Fibroblast of lung (primary cell): ENCODE measurements around the gene MYH15. TPM values are rescaled to one million over a fixed set of nuclear protein-coding genes. Genes with fewer than 3 reads are reported as not detected.

ENCODE experiments used
- DNase-seq, 2 donors: peaks; one replicate each; pipeline versions ENCODE4 v3.0.0 to v3.0.0-alpha.2; 2010; ENCODE audit warnings: low read depth in 2 of 2
- H2AFZ ChIP-seq: 2 replicates; pipeline ENCODE4 v1.5.1; 2012; ENCODE audit warnings: low read length, control low read depth, inconsistent platforms
- H3K27ac ChIP-seq: 2 replicates; pipeline ENCODE4 v1.5.1; 2011; ENCODE audit warnings: low read length, control low read depth; ENCODE audit not compliant: insufficient read depth
- H3K27me3 ChIP-seq: 2 replicates; pipeline ENCODE4 v1.5.1; 2011; ENCODE audit warnings: mild to moderate bottlenecking, low read length; ENCODE audit not compliant: control insufficient read depth, insufficient read depth
- H3K36me3 ChIP-seq: 2 replicates; pipeline ENCODE4 v1.5.1; 2011; ENCODE audit warnings: low read length; ENCODE audit not compliant: control insufficient read depth, insufficient read depth
- H3K4me1 ChIP-seq: 2 replicates; pipeline ENCODE4 v1.5.1; 2011; ENCODE audit warnings: low read length; ENCODE audit not compliant: control insufficient read depth, insufficient read depth; ENCODE audit errors: extremely low read depth
- H3K4me2 ChIP-seq: 2 replicates; pipeline ENCODE4 v1.5.1; 2011; ENCODE audit warnings: low read length, control low read depth; ENCODE audit not compliant: insufficient read depth; ENCODE audit errors: extremely low read depth
- H3K4me3 ChIP-seq, 4 experiments: fragments of 200-600 bp in 1 of 4; sonication (generic) in 1 of 4; replicated peaks in 1 of 4; 2 replicates each; pipeline ENCODE4 v1.5.1; 2011 to 2016; ENCODE audit warnings: low read length in 4 of 4, low read depth in 3 of 4, mild to moderate bottlenecking in 3 of 4, control low read depth in 2 of 4, inconsistent platforms in 1 of 4, mixed read lengths in 1 of 4; ENCODE audit not compliant: insufficient read depth in 1 of 4; ENCODE audit errors: control extremely low read depth in 1 of 4
- H3K79me2 ChIP-seq: 2 replicates; pipeline ENCODE4 v1.5.1; 2012; ENCODE audit warnings: mild to moderate bottlenecking, low read length, inconsistent platforms; ENCODE audit not compliant: control insufficient read depth, insufficient read depth
- H3K9ac ChIP-seq: 2 replicates; pipeline ENCODE4 v1.5.1; 2011; ENCODE audit warnings: mild to moderate bottlenecking, low read length, control low read depth; ENCODE audit not compliant: insufficient read depth
- H3K9me3 ChIP-seq: 2 replicates; pipeline ENCODE4 v1.5.1; 2012; ENCODE audit warnings: low read depth, low read length; ENCODE audit not compliant: control insufficient read depth, insufficient read depth
- H4K20me1 ChIP-seq: 2 replicates; pipeline ENCODE4 v1.5.1; 2011; ENCODE audit warnings: low read length; ENCODE audit not compliant: control insufficient read depth, insufficient read depth; ENCODE audit errors: extremely low read depth
- CTCF ChIP-seq, 2 donors: IDR thresholded peaks in 1 of 2; conservative IDR thresholded peaks in 1 of 2; 1 replicate in 1 of 2; 2 replicates in 1 of 2; pipeline ENCODE4 v1.5.1; 2011 to 2012; ENCODE audit warnings: low read length in 2 of 2, control low read depth in 1 of 2, inconsistent platforms in 1 of 2, low read depth in 1 of 2, mild to moderate bottlenecking in 1 of 2
- EZH2 ChIP-seq: IDR thresholded peaks from 2 replicates; pipeline ENCODE4 v1.5.1; 2012; ENCODE audit warnings: low read length, control low read depth, mild to moderate bottlenecking; ENCODE audit errors: missing control alignments
- polyA plus RNA-seq, 2 donors: library from polyadenylated mRNA; depleted of rRNA in 1 of 2; stranded (reverse) in 1 of 2; unstranded in 1 of 2; fragments of >200 nt; gene quantifications; 2 replicates each; pipeline ENCODE4 v1.2.1, GENCODE V29; 2011 to 2012; ENCODE audit warnings: missing spikeins in 1 of 2
- total RNA-seq: library from RNA; depleted of rRNA; stranded (reverse); fragments of >200 nt; gene quantifications from 2 replicates; pipeline ENCODE4 v1.2.1, GENCODE V29; 2014

Gene MYH15
- total and polyA plus RNA-seq, 2 donors (not counting 1 experiment from before 2014, with no cell fraction given): 0.05 to 0.17 TPM

GRCh38 chr3:108432431-108432830, 78.0 kb downstream of the MYH15 start:
- TF ChIP-seq CTCF (conservative IDR thresholded peaks at IDR 0.05 in 1 of 2, IDR thresholded peaks at IDR 0.05 in 1 of 2; ENCODE audit: low read depth in 1 of 2, low read length in 2 of 2) (no peak), EZH2 (no peak)
- H3K9me3 ChIP-seq: no peaks in the 10 kb centered on the region
- no peaks in the 10 kb centered on the region for H3K4me1 ChIP-seq
- H2AFZ ChIP-seq: no peak overlapping the region
- no peak overlapping the region for H3K27ac ChIP-seq
- H3K36me3 ChIP-seq: no peaks in the 10 kb centered on the region
- no peak for DNase-seq
- H4K20me1 ChIP-seq: no peaks in the 10 kb centered on the region
- H3K79me2 ChIP-seq: no peaks in the 10 kb centered on the region
- no peaks in the 10 kb centered on the region for H3K27me3 ChIP-seq
- H3K4me2 ChIP-seq: no peak overlapping the region
- no peak overlapping the region for H3K4me3 ChIP-seq
- H3K9ac ChIP-seq: no peak overlapping the region

- H3K9ac ChIP-seq: no peak overlapping the region
- DNase-seq: peak in 1 of 2 donors; percentile 77
- no peaks in the 10 kb centered on the region for H3K4me1 ChIP-seq
- no peak overlapping the region for H3K4me3 ChIP-seq
- H4K20me1 ChIP-seq: no peaks in the 10 kb centered on the region
- H3K27ac ChIP-seq: no peak overlapping the region
- TF ChIP-seq EZH2 (no peak), CTCF (conservative IDR thresholded peaks at IDR 0.05 in 1 of 2, IDR thresholded peaks at IDR 0.05 in 1 of 2; ENCODE audit: low read depth in 1 of 2, low read length in 2 of 2) (no peak)
- H3K79me2 ChIP-seq: no peaks in the 10 kb centered on the region
- no peak overlapping the region for H2AFZ ChIP-seq
- no peak overlapping the region for H3K4me2 ChIP-seq
- no peaks in the 10 kb centered on the region for H3K27me3 ChIP-seq
- H3K36me3 ChIP-seq: no peaks in the 10 kb centered on the region
- H3K9me3 ChIP-seq: no peaks in the 10 kb centered on the region
Observed at GRCh38 chr3:108430540-108430939, 79.9 kb downstream of the MYH15 start.

- Histone ChIP-seq H3K9me3 (no peaks in the 10 kb centered on the region), H3K27ac (no peak overlapping the region), H4K20me1 (no peaks in the 10 kb centered on the region), H3K27me3 (no peaks in the 10 kb centered on the region), H3K9ac (no peak overlapping the region), H2AFZ (no peak overlapping the region), H3K4me1 (no peaks in the 10 kb centered on the region), H3K4me2 (no peak overlapping the region), H3K79me2 (no peaks in the 10 kb centered on the region), H3K36me3 (no peaks in the 10 kb centered on the region), H3K4me3 (no peak overlapping the region)
- TF ChIP-seq CTCF (conservative IDR thresholded peaks at IDR 0.05 in 1 of 2, IDR thresholded peaks at IDR 0.05 in 1 of 2; ENCODE audit: low read depth in 1 of 2, low read length in 2 of 2): no peak
- TF ChIP-seq EZH2: no peak
- DNase-seq: peak in 1 of 2 donors; percentile 43
Observed at GRCh38 chr3:108428586-108428985, 81.8 kb downstream of the MYH15 start.
